NOMO-1 (cell line): ENCODE results near the gene BRD9.
"Not testable (repeated sequence)": the region's sequence is repeated elsewhere in the genome, so short reads cannot be mapped to it uniquely, and the experiment has no call there.

ENCODE experiments used
- DNase-seq, 2 experiments: peaks; one replicate each; lab custom pipeline; 2025; ENCODE audit not compliant: unreplicated experiment in 2 of 2; lab: John Stamatoyannopoulos, UW

Gene BRD9

DNA sequence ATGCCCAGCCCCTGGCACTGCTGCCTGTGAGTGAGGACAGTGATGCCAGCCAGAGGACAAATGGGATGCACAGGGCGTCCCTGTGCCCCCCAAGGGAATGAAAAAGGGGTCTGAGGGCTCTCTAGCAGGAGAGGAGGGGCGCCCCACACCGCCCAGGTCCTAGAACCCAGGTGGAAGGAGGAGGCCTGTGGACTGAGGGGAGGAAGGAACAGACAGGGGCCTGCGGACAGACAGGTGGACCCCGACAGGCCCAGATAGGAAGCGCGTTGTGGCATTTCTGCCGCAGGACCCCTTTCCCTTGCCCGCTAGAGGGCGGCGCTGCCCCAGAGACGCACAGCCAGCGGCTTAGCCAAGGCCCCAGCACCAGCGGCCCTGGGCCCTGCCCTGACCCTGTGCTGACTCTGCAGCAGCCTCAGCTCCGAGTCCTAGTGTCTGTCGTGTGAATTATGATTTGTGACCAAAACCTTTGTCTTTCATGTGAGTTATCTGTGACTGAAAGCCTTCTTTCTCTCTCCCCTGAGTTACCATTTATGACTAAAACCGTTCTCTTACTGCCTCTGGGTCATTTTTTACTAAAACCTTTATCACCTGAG is 30.8 kb upstream of the BRD9 start:
- peak; percentile 81 to 86 for DNase-seq

GRCh38 chr5:922436-923280 is 30.1 kb upstream of the BRD9 start:
- DNase-seq: no peak

DNA sequence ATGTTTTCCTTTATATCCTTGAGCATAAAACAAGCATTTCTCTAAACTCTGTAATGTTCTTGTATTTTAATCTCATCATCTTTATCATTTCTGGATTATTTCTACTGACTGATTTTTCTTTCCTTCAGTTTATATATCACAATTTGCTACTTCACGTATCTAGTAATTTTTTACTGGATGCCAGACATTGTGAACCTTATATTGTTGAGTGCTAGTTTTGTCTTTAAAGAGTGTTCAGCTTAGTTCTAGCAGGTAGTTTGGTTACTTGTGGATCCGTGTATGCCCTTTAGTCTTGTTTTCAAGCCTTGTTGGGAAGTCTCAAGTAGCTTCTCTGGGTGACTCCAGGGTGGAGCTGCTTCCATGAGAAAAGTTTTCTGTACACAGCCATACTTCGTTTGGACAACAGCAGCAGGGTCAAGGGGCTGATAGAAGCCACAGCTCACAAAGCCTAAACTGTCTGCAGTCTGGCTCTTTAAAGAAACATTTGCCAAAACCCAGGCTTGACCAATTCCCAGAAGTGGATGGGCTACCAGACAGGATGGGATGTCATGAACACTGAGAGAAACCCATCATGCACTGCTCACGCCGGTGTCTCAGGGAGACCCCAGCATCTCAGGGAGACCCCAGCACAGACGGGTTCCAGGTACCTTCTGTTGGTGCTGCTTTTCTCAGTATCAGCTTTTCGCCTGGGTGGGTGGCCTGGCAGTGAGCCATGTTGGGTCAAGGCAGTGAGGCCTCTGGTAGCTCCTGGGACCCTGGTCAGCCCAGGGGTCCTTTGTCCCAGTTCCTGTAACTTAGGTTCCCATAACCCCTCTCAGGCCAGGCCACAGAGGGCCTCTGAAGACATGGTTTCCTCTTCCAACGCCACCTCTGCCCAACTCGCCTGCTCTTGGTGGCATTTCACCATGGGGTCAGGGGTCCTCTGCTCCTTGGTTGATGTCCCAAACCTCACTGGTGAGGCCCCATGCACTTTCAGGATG is 29.1 kb upstream of the BRD9 start:
- DNase-seq: no peak

DNA sequence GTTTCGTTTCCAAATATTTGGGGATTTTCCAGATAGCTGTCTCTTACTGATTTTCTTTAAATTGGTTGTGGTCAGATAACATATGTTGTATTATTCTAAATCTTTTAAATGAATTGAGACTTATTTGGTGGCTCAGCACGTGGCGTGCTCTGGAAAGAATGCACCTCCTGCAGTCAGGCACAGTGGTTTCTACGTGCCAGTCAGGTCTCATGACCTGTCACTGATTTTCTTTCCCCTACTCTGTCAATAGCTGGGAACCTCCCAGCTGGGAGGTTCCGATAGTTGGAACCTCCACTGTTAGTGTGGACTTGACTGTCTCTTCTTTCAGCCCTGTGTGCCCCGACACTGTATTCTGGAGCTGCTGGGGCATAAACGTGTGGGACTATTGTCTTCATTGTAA is 27.7 kb upstream of the BRD9 start:
- DNase-seq: no peak

GRCh38 chr5:919356-920000 is 26.9 kb upstream of the BRD9 start:
- no peak for DNase-seq

- not testable (repeated sequence) for DNase-seq
These were observed 26.1 kb upstream of the BRD9 start for GRCh38 chr5:918717-919116.

GRCh38 chr5:916441-917293 is 24.1 kb upstream of the BRD9 start:
- DNase-seq: no peak

- no peak for DNase-seq
These were observed 23.3 kb upstream of the BRD9 start for GRCh38 chr5:915946-916345.

DNA sequence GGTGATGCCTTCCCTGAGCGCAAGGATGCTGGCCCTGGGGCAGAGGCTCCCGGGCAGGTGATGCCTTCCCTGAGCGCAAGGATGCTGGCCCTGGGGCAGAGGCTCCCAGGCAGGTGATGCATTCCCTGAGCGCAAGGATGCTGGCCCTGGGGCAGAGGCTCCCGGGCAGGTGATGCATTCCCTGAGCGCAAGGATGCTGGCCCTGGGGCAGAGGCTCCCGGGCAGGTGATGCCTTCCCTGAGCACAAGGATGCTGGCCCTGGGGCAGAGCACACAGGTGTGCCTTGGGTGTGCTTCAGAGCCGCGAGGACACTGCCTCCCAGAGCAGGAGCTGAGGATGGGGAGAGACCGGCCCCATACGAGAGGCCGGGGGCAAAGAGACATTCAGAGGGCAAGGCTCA is 22.7 kb upstream of the BRD9 start:
- not testable (repeated sequence) for DNase-seq

- DNase-seq: no peak
These were observed 22.0 kb upstream of the BRD9 start for GRCh38 chr5:914612-915011.

GRCh38 chr5:914174-914573 is 21.6 kb upstream of the BRD9 start:
- no peak for DNase-seq

GRCh38 chr5:912280-913091 is 19.9 kb upstream of the BRD9 start:
- no peak for DNase-seq

- no peak for DNase-seq
These were observed 19.0 kb upstream of the BRD9 start for GRCh38 chr5:911601-912000.

DNA sequence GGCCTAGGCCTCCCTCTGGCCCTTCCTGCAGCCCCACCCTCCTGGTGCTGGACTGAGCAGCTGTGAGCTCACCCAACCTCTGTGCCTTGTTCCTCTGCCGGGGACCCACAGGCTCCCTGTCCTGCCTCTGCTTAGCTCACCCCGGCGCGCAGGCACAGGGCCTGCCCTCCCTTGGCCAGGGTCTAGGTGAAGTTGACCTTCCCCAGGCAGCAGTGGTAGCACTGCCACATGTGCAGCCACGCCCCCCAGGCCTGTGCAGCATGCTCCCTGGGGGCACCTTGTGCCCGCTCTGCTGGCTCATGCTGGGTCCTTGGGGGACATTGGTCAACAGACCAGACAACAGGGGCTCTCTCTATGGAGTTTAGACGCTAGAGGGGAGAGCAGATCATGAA is 18.2 kb upstream of the BRD9 start:
- DNase-seq: no peak

DNA sequence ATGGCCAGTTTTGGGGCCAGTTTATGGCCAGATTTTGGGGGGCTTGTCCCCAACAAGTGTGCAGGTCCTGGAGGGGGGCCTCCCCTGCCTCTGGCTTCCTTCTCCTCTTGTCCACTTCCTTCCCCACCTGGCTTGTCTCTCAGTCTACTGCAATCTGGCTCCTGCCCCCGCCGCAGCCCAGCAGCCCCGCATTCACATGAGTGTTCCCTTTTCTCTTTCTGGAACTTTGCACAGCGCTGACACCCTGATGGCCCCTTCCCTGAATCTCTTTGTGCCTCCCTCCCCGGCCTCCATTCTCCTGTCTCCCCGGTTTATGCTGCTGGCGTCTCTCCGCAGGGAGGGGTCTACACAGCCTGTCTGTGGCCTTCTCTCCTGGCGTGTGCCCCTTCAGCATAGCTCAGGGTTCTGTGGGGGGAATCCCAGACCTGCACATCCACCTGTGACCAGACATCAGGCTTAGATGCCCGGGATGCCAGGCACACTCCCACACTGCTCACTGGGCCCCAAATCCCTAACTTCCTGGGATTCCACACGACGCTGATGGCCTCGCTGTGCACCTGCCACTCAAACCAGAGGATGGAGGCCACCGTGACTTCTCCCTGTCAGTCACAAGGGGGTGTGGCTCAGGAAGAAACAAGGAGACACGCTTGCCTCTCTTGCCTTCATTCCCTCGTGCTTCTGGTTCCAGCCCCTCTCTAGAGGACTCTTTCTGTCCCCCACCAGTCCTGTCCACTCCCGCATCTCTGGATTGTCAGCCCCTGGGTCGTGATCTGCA is 17.6 kb upstream of the BRD9 start:
- no peak for DNase-seq

- DNase-seq: no peak
These were observed 16.5 kb upstream of the BRD9 start for GRCh38 chr5:909086-909485.

GRCh38 chr5:908172-908571 is 15.6 kb upstream of the BRD9 start:
- no peak for DNase-seq

GRCh38 chr5:907366-907910 is 14.8 kb upstream of the BRD9 start:
- DNase-seq: no peak
